22Rv1 (cell line): ENCODE results near the gene PCDH8.
A peak's percentile ranks its signal among the peaks of the same experiment; 100 is the strongest.

Experiments used
- CTCF ChIP-seq: fragments of 450-650 bp; IDR thresholded peaks from 2 replicates; pipeline ENCODE4 v1.5.1; 2017; ENCODE audit warnings: mild to moderate bottlenecking
- ZFX ChIP-seq: fragments of 450-650 bp; IDR thresholded peaks from 2 replicates; pipeline ENCODE4 v1.6.1; 2017; ENCODE audit warnings: antibody characterized with exemption, borderline replicate concordance

- TF ChIP-seq CTCF = peak; percentile 91
- TF ChIP-seq ZFX = no peak
Measured at GRCh38 chr13:52862358-52863206, 14.1 kb upstream of the PCDH8 start.
